ENCODE results near the gene MRNIP. TPM values are rescaled to one million over a fixed set of nuclear protein-coding genes. Genes with fewer than 3 reads are reported as not detected.
"Not testable (repeated sequence)": the region's sequence is repeated elsewhere in the genome, so short reads cannot be mapped to it uniquely, and the experiment has no call there.

MRNIP gene
- total RNA-seq, 2 donors from 2014 or later, result 17.3 to 20.1 TPM

DNA sequence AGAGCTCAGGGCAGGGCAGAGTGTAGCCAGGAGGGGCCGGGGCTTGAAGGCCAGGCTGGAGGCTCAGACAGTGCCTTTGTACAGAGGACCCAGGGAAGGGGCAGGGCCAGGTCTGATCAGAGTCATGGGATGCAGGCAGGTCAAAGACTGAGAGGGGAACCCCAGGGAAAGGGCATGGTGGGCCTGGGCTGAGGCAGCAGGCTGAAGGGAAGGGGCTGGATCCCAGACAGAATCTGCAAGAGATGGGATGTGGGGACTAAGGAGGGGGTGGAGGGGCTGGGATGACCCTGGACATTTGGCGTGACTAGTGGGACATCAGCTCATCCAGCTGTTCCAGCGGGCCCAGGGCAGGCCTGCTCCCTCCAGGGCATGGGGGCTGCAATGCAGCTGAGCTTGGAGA, 15.5 kb upstream of the MRNIP start:
- DNase-seq (ENCODE audit: low spot score), result peak; percentile 73
- intact Hi-C loops (cut with DNase I), result no loop called here

GRCh38 chr5:179873588-179874110, 15.0 kb upstream of the MRNIP start:
- DNase-seq (ENCODE audit: low spot score), result peak; percentile 70
- intact Hi-C loops (cut with DNase I), result no loop called here

- intact Hi-C loops (cut with DNase I), result no loop called here
- peak; percentile 56 for DNase-seq (ENCODE audit: low spot score)
These were observed 14.4 kb upstream of the MRNIP start for GRCh38 chr5:179872828-179873575.

- intact Hi-C loops (cut with DNase I), result no loop called here
- peak; percentile 43 for DNase-seq (ENCODE audit: low spot score)
These were observed 13.6 kb upstream of the MRNIP start for GRCh38 chr5:179872055-179872827.

DNA sequence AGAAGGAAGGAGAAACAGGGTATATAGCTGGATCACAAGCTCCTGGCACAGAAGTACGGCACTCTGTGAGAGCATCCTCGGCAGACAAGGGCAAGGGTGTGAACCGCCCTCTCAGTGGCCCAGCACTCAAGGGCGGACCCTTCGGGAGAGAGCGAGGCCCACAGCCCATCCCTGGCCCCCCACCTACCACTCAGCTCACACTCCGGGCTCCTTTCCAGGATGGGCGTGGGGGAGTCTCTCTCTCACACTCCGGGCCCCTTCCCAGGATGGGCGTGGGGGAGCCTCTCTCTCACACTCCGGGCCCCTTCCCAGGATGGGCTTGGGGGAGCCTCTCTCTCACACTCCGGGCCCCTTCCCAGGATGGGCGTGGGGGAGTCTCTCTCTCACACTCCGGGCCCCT, 12.9 kb upstream of the MRNIP start:
- peak; percentile 71 for DNase-seq (ENCODE audit: low spot score)
- intact Hi-C loops (cut with DNase I), result not testable (repeated sequence)

GRCh38 chr5:179870952-179871351, 12.3 kb upstream of the MRNIP start:
- intact Hi-C loops (cut with DNase I), result no loop called here
- DNase-seq (ENCODE audit: low spot score), result peak; percentile 37

GRCh38 chr5:179870403-179870903, 11.8 kb upstream of the MRNIP start:
- peak; percentile 78 for DNase-seq (ENCODE audit: low spot score)
- intact Hi-C loops (cut with DNase I), result no loop called here

- intact Hi-C loops (cut with DNase I), result no loop called here
- peak; percentile 71 for DNase-seq (ENCODE audit: low spot score)
These were observed 11.2 kb upstream of the MRNIP start for GRCh38 chr5:179869641-179870402.

- DNase-seq (ENCODE audit: low spot score), result peak; percentile 58
These were observed 10.5 kb upstream of the MRNIP start for GRCh38 chr5:179869101-179869500.

DNA sequence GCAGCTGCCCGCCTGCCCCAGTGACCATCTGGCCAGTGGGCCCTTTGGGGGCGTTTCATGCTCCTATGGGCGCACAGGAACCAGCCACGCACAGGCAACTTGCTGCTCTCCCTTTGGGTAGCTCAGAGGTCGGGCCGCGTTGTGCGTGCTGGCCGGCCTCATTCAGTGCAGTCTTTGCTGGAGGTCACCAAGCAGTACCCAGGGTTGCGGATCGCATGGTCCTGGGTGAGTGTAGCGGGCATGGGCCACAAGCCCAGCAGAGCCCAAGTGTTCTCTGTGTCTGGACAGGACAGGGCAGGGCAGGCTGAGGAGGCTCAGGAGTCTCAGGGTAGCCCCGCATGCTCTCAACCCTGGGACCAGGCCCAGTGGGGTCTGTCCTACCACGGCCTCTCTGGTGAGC, 9.9 kb upstream of the MRNIP start:
- intact Hi-C loops (cut with DNase I), result no loop called here
- DNase-seq (ENCODE audit: low spot score), result peak; percentile 57

More at GRCh38 chr5:179869101-179869500, 10.5 kb upstream of the MRNIP start:
- intact Hi-C loops (cut with DNase I), result no loop called here

GRCh38 chr5:179867476-179867875, 8.9 kb upstream of the MRNIP start:
- intact Hi-C loops (cut with DNase I), result no loop called here
- DNase-seq (ENCODE audit: low spot score), result peak; percentile 61

- intact Hi-C loops (cut with DNase I), result no loop called here
- peak; percentile 28 for DNase-seq (ENCODE audit: low spot score)
These were observed 8.5 kb upstream of the MRNIP start for GRCh38 chr5:179867079-179867465.

GRCh38 chr5:179866241-179867078, 7.8 kb upstream of the MRNIP start:
- peak; percentile 82 for DNase-seq (ENCODE audit: low spot score)
- intact Hi-C loops (cut with DNase I), result no loop called here

- DNase-seq (ENCODE audit: low spot score), result peak; percentile 79
- intact Hi-C loops (cut with DNase I), result no loop called here
These were observed 7.0 kb upstream of the MRNIP start for GRCh38 chr5:179865491-179866240.

- DNase-seq (ENCODE audit: low spot score), result peak; percentile 58
- intact Hi-C loops (cut with DNase I), result no loop called here
These were observed 6.1 kb upstream of the MRNIP start for GRCh38 chr5:179864686-179865085.

GRCh38 chr5:179863449-179864085, 5.0 kb upstream of the MRNIP start:
- intact Hi-C loops (cut with DNase I), result no loop called here
- peak; percentile 77 for DNase-seq (ENCODE audit: low spot score)

DNA sequence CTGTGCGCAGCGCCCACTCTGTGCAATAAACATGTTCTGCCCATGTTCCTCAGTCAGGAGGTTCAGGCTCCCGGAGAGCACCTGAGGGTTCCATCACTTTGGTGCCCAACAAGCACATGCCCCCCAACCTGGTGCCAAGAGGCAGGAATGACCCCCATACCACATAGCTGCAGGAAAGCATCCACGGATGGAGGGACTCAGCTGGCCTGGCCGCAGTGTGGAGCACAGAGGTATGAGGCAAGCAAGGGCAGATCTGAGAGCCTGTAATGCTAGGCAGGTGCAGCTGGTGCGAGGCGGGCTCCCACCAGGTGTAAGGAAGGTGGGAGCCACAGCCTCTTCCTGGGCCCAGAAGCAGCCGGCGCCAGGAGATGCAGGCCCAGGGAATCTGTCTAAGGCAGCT, 4.3 kb upstream of the MRNIP start:
- intact Hi-C loops (cut with DNase I), result no loop called here
- DNase-seq (ENCODE audit: low spot score), result peak; percentile 65

GRCh38 chr5:179862296-179862695, 3.7 kb upstream of the MRNIP start:
- peak; percentile 40 for DNase-seq (ENCODE audit: low spot score)
- intact Hi-C loops (cut with DNase I), result no loop called here
